Measurements from ENCODE around the gene FHIT.
A peak's percentile ranks its signal among the peaks of the same experiment; 100 is the strongest.

FHIT gene

DNA sequence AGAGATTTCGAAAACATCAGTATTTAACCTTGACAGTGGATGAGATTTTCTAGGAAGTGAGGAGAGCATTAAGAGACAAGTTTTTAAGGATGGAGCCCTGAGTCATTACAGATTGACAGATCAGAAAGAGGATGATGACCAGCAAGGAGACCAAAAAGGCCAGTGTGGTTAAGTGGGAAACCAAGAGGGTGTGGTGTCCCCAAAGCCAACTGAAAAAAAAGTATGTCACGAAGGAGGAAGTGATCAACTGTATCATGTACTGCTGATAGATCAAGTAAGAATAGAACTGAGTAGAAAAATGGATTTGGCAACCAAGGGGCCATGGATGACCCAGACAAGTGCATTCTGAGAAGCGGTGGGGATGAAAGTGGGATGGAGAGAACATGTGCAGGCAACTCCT lies 491.8 kb downstream of the FHIT start:
- DNase-seq (ENCODE audit: insufficient read length, low spot score) (no peak), FAIRE-seq (no peak)
- no peak for TF ChIP-seq CTCF (IDR thresholded peaks at IDR 0.05; ENCODE audit: insufficient read depth, missing control alignments)

- no peak for DNase-seq (ENCODE audit: insufficient read length, low spot score)
- FAIRE-seq, result no peak
- no peak for TF ChIP-seq CTCF (IDR thresholded peaks at IDR 0.05; ENCODE audit: insufficient read depth, missing control alignments)
Observed at GRCh38 chr3:60758831-60759230, 492.4 kb downstream of the FHIT start.

DNA sequence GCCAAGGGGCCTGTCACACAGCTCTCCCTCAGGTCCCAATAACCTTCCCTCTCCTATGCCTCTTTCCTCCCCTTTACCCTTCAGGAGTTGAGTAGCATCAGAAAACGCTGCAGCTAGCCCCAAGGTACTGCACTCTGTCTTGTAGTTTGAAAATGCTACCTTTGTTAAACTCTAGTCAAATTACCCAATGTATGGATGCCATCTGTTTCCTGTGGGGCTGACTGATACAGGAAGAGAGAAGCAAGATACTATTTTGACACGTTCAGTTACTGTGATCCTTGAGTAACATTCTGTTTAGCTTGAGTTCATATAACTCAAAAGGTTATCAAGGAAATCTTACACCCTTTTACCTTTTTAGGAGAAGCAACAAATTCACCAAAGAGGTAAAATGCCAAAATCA lies 493.1 kb downstream of the FHIT start:
- FAIRE-seq, result no peak
- no peak for TF ChIP-seq CTCF (IDR thresholded peaks at IDR 0.05; ENCODE audit: insufficient read depth, missing control alignments)
- DNase-seq (ENCODE audit: insufficient read length, low spot score), result no peak

DNA sequence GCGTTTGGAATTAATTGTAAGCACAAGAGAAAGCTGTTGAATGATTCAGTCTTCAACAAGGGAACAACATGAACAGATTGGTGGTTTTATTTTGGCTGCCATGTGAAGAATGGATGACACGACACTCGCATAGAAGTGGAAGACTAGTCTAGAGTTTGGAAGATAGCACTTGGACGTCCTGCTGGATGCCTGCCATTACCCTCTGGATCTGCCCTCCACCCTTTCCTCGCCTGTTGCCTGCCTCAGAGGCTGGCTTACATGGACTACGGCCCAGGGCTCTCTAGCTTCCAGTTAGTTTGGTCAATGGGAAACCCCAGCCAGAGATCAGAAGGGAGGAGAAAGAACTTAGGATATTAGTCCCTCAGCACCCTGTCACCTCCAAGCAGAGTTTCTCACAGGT lies 493.5 kb downstream of the FHIT start:
- no peak for TF ChIP-seq CTCF (IDR thresholded peaks at IDR 0.05; ENCODE audit: insufficient read depth, missing control alignments)
- DNase-seq (ENCODE audit: insufficient read length, low spot score) (no peak), FAIRE-seq (no peak)

DNA sequence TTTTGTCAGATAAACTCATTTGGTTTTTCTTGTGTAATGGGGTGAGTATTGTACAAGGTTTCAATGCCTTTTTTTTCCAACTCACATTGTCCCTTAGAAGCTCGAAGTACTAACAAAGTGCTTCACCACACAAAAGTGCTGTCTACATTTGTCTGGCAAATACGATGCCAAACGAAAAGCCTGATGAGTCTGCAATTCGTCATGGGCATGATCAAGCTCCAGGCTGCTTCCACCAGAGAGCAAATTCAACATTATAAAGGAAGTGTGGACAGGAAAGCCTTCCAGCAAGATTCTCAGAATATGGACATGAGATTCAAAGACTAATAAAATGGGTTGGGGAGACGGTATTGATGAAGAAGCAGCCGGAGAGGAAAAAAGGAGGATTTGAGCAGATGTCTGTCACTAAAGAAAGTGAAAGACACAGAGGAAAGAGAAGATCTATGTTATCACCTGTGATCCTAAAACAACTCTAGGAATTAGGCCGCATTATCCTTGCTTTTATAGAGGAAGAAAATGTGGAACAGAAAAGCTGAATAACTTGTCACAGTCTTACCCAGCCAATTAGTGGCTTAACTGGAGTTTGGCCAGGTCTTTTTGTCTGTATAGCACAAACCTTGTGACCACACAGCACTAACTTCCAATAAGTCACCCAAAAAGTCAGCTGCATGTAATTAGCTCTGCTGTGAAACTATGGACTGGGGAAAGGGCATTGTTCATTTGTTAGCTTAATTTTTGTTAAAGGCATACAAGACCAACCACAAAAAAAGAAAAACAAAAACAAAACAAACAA lies 494.8 kb downstream of the FHIT start:
- FAIRE-seq (no peak), DNase-seq (ENCODE audit: insufficient read length, low spot score) (no peak)
- no peak for TF ChIP-seq CTCF (IDR thresholded peaks at IDR 0.05; ENCODE audit: insufficient read depth, missing control alignments)

GRCh38 chr3:60755094-60755493 lies 496.2 kb downstream of the FHIT start:
- DNase-seq (ENCODE audit: insufficient read length, low spot score), result no peak
- no peak for FAIRE-seq
- peak; percentile 36 for TF ChIP-seq CTCF (IDR thresholded peaks at IDR 0.05; ENCODE audit: insufficient read depth, missing control alignments)

DNA sequence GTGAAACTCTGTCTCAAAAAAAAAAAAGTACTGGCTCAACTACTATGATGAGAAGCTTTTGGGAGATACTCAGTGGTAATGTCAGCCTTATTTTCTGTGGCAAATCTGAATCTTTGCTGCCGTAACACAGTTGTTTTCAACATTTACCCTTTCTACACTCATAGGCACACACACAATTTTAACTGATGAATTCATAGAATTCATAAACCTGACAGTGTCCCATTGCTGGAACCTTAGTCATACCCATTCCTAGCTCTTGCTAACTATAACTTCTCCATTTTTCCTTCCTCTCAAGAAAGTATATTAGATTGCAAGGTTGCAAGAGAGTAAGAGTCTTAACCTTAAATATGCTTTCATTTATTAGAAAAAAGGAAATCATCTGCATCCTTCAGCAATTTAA lies 496.6 kb downstream of the FHIT start:
- FAIRE-seq, result no peak
- TF ChIP-seq CTCF (IDR thresholded peaks at IDR 0.05; ENCODE audit: insufficient read depth, missing control alignments), result no peak
- DNase-seq (ENCODE audit: insufficient read length, low spot score), result no peak

All from D721Med (cell line).